CD4-positive, alpha-beta T cell treated with Interleukin-1 beta for 1 hour (primary cell): ENCODE measurements around the gene KAT2B.
A peak's percentile ranks its signal among the peaks of the same experiment; 100 is the strongest.
"Not testable (repeated sequence)": the region's sequence is repeated elsewhere in the genome, so short reads cannot be mapped to it uniquely, and the experiment has no call there.

ENCODE experiments used
- DNase-seq, 2 donors: peaks; one replicate each; pipeline ENCODE4 v3.0.0-alpha.2; 2020 to 2022

The KAT2B gene

DNA sequence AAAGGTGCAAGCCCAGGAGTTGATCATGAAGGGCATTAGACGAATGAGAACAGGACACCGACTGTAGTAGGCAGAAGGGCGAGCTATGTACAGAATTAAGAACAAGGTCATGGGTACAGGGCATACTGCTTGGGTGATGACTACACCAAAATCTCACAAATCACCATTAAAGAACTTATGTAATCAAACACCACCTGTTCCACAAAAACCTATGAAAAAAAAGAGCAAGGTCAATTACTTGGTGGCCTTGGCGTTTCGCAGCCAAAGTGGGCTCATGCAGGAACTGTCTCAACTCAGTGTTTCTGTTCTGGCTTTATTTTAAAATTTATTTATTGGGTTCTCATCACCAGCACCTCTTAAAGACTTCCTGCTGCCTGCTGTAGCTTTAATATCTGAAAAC lies 2.1 kb downstream of the KAT2B start:
- DNase-seq: no peak

GRCh38 chr3:20043396-20043795 lies 3.1 kb downstream of the KAT2B start:
- peak; percentile 50 to 58 for DNase-seq

- DNase-seq: peak in 1 of 2 donors; percentile 32
Observed at GRCh38 chr3:20043825-20044224, 3.6 kb downstream of the KAT2B start.

- DNase-seq: not testable (repeated sequence)
Observed at GRCh38 chr3:20045141-20045540, 4.9 kb downstream of the KAT2B start.

GRCh38 chr3:20046556-20046955 lies 6.3 kb downstream of the KAT2B start:
- DNase-seq: no peak

GRCh38 chr3:20047341-20047779 lies 7.1 kb downstream of the KAT2B start:
- no peak for DNase-seq

- DNase-seq: no peak
Observed at GRCh38 chr3:20047976-20048883, 8.0 kb downstream of the KAT2B start.

GRCh38 chr3:20051123-20051806 lies 11.0 kb downstream of the KAT2B start:
- no peak for DNase-seq

- DNase-seq: no peak
Observed at GRCh38 chr3:20052851-20053250, 12.6 kb downstream of the KAT2B start.

GRCh38 chr3:20054549-20054987 lies 14.3 kb downstream of the KAT2B start:
- DNase-seq: peak; percentile 71 to 73

DNA sequence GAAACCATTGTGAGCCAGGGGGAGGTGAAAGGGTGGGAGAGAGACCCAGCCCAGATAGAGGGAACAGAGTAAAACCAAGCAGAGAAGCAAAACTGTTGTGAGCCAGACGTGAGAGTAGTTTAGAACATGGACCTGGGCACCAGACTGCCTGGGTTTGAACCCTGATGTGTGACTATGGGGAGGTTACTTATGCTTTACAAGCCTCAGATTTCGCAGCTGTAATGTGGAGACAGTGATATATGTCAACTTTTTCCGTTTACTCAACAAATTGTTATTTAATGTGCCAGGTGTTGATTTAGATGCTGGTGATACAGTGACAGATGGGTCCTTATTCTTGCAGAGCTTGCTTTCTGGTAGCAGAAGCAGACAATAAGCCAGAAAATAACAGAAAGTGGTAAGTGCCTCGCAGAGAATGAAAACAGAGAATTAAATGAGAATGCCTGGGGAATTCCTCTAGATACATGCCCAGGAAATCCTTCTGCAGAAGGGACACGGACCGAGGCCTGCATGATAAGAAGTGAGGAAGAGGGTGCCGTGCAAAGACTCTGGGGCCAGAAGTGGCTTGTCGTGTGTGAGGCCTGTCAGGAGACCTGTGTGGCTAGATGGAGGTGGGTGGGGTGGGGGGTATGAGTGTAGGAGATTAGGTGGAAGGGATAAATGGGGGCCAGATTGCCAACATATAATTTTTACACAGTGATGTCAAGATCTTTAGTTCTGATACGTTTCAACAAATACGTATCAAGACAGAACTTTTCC lies 15.0 kb downstream of the KAT2B start:
- no peak for DNase-seq

- DNase-seq: no peak
Observed at GRCh38 chr3:20055842-20056241, 15.6 kb downstream of the KAT2B start.

- no peak for DNase-seq
Observed at GRCh38 chr3:20056725-20057611, 16.7 kb downstream of the KAT2B start.

DNA sequence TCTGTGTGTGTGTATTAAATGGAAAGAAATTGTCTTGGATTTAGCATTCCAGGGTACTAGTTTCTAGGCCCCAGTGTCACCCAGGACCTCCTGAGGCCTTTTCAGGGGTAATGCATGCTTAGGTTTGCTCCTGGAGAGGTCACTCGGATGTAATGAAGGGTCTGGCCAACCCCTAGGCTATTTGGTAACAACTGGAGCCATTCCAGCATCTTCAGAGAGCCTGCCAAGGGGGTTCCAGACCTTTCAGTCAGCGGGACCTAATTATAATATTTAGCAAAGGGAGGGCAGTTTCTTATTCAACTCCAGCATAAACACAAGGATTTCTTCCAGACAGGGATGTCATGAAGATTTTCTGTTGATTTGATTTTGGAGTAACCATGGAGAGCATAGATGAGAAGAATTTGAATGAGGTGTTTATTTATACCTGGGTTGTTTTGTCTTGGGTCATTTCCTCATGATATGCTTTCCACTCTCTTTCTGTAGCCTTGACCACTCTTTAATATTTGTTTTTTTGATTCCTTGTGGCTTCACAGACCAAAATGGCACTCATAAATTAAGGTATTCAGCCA lies 17.4 kb downstream of the KAT2B start:
- DNase-seq: no peak

GRCh38 chr3:20059929-20060328 lies 19.7 kb downstream of the KAT2B start:
- DNase-seq: no peak

GRCh38 chr3:20060974-20061685 lies 20.9 kb downstream of the KAT2B start:
- DNase-seq: no peak

DNA sequence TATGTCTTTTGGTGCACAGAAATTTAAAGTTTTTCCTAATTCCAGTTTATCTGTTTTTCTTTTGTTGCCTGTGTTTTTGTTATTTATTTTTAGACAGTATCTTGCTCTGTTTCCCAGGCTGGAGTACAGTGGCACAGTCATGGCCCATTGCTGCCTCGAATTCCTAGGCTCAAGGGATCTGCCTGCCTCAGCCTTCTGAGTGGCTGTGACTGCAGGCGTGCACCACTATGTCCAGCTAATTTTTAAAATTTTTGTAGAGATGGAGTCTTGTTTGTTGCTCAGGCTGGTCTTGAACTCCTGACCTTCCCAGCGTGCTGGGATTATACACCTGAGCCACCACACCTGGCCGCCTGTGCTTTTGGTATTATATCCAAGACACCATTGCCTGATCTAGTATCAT lies 22.8 kb downstream of the KAT2B start:
- DNase-seq: no peak

GRCh38 chr3:20064387-20064786 lies 24.1 kb downstream of the KAT2B start:
- DNase-seq: no peak

DNA sequence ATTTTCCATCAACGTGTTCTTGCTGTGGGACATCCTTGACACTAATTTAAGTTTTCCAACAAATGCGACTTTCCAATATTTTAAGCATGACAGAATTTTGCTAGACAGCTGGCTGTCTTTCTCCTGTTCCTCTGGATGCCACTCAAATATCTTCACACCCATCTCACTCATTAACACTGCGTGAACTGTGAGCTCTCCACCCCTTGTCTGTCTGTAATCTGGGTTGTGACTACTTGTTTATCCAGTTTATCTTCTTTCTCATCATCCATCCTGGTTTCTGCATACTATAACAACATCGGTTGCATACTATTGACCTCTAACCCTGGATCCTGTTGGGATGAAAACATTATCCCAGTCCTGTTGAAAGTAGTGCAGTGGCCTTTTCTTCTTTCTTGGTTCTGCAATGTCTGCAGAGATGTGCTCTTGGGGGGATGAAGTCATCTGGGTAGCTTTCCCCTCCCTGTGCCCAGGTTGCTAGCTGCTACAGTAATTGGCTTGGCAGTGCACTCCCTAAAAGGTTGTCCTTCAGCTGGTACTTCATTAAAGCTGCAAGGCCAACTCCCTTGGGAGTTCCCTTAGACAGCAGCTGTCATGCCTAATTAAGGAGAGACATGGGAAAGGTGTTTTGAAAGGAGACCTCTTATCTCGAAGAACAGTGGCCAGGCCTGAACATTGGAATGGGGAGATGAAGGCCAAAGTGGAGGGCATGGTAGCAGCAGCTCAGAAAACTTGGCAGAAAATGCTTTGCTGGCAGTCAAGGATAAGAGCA lies 24.7 kb downstream of the KAT2B start:
- DNase-seq: no peak

DNA sequence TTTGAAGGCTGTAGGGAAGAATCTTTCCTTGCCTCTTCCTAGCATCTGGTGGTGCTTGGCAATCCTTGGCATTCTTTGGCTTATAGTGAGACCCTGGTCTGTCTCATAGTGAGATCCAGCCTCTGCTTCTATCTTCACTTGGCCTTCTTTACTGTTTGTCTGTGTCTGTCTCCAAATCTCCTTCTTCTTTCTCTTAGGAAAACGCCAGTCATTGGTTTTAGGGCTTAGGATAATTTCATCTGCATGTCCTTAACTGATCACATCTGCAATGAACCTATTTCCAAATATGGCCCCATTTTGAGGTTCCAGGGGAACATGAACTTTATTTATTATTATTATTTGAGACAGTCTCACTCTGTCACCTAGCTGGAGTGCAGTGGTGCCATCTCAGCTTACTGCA lies 25.8 kb downstream of the KAT2B start:
- no peak for DNase-seq
